Activated CD8-positive, alpha-beta memory T cell treated with anti-CD3 and anti-CD28 coated beads for 36 hours (primary cell): ENCODE data around the gene PEAK1. TPM values are rescaled to one million over a fixed set of nuclear protein-coding genes. Genes with fewer than 3 reads are reported as not detected.

Experiments
- CTCF ChIA-PET: fragments of 350-600 bp; sonication (Branson Sonifier 250); formaldehyde crosslinking; loops from one replicate; lab custom pipeline; 2021; ENCODE audit warnings: antibody characterized with exemption; lab: Charles Lee
- POLR2A ChIA-PET: fragments of 350-600 bp; sonication (Branson Sonifier 250); formaldehyde crosslinking; loops from one replicate; lab custom pipeline; 2021; ENCODE audit warnings: antibody characterized with exemption; lab: Charles Lee
- total RNA-seq, 2 experiments: library from RNA; stranded (reverse); gene quantifications; one replicate each; pipeline ENCODE4 v1.2.3, GENCODE V29; 2021

PEAK1 gene
- total RNA-seq, 2 experiments from 2014 or later: 27.8 to 30.5 TPM

DNA sequence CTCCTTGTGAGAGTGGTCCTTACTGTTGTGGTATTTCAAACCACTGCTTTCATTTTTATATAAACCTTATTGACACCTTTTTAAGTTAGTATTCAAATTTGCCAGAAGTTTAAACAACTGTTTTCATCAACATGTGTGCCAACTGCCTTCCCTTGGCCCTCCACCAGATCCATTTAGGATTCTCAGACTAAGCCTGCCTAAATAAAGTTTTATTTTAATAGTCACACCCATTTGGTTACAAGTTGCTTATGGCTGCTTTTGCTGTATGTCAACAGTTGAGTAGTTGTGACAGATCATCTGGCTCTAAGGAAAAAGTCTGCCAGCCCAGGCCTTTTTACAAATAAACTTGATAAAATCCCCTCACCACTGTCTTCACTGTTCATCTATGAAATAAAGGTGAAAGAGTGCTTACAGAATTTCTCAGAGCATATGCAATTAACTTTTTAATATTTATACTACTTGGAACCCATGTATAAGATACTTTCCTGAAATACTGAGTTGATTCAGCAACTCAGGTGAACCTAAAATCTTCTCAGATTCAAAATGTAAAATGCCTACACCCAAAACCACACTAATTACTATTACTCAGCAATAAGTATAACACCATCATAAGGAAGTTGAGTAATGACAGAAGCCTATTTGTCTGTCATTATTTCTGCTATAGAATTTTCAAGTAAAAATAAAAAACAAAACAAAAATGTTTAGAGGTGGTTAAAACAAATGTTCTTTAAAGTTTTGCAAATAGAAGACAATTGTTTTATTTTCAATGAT is 35.1 kb downstream of the PEAK1 start:
- CTCF ChIA-PET: no interaction called here
- POLR2A ChIA-PET: no interaction called here

DNA sequence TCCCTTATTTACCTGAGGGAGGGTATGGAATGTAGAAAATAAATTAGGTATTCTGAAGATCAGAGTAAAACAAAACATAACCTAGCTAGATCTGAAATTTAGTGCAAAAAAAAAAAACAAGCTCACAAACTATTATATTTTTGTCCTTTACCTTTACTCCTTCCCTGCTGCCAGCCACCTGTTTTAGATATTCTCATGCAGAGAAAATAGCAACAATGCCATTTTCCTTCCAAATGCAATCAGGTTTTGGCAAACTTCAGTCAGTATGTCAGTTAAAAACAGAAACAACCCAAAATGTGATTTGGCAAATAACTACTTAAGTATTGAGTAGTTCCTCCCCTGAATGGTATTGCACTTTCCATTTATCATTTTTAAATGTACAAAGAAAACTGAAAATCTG is 35.8 kb downstream of the PEAK1 start:
- ChIA-PET CTCF (interaction anchor here (1.3 kb wide), 1 partner anchor 205 kb away, joined by 3 read pairs; no protein-coding TSS in a partner anchor), POLR2A (no interaction called here)

DNA sequence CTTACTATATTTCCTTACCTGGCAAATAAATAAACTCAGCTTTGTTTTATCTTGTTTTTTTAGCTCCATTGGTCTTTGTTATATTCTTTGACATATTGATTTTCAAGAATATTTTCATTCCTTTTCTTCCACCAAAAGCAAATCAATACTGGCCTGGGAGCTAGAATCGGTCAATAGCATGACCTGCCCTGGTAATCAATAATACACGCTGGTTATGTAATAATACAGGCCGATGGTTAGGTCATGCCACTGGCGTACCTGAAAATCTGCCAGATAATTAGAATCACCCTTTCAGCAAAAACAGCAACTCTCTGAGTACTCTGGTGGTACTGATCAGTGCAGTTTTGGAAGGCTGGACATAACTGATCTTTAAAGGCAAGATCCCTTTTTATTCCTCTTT is 39.9 kb downstream of the PEAK1 start:
- CTCF ChIA-PET: no interaction called here
- POLR2A ChIA-PET: no interaction called here

DNA sequence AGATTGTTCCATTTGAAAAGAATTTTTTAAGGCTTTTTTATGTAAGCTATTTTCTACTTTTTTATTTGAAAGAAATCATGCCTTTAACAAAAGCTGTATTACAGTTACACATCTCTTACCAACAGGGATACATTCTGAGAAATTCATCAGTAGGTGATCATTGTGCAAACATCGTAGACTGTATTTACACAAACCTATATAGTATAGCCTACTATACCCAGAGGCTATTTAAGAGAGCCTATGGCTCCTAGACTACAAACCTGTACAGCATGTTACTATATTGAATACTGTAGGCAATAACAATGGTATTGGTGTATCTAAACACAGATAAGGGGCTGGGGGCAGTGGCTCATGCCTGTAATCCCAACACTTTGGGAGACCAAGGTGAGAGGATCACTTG is 43.1 kb downstream of the PEAK1 start:
- ChIA-PET CTCF (no interaction called here), POLR2A (no interaction called here)

DNA sequence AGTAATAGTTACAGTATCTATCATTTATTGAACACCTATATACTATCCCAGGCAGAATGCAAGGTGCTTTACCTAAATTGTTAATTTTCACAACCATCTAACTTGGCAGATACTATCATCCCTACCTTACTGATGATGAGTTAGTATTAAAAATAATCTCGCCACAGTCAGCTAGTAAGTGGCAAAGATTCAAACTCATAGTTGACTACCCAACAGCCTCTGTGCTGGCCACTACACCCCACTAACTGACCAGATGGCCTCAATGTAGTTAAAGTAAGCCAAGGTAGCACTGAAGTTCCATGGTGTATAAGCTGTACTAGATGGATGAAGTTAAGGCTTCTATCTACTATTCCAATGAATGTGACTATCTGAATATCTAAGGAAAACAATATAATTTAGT is 44.8 kb downstream of the PEAK1 start:
- CTCF ChIA-PET: interaction anchor here (0.6 kb wide), 1 partner anchor 169 kb away, joined by 3 read pairs; no protein-coding TSS in a partner anchor
- POLR2A ChIA-PET: no interaction called here

DNA sequence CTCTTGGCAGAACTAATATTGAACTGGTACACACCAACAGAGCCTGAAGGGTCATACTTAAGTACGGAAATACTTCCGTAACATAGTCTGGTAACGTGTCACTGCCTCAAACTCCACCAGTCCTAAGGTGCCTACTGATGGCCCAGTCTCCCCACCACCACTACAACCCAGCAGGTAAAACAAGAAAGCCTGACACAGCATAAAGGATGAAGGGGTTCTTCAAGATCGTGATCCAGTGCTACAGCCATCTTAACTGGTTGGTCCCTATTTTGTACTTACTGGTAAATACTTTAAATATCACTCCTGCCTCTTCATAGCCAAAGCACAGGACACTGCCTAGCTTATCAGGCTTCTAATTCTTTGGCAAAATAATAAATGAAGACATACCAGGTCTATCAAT is 46.5 kb downstream of the PEAK1 start:
- ChIA-PET POLR2A (no interaction called here), CTCF (interaction anchor here (1.4 kb wide), 1 partner anchor 170 kb away, joined by 3 read pairs; no protein-coding TSS in a partner anchor)

DNA sequence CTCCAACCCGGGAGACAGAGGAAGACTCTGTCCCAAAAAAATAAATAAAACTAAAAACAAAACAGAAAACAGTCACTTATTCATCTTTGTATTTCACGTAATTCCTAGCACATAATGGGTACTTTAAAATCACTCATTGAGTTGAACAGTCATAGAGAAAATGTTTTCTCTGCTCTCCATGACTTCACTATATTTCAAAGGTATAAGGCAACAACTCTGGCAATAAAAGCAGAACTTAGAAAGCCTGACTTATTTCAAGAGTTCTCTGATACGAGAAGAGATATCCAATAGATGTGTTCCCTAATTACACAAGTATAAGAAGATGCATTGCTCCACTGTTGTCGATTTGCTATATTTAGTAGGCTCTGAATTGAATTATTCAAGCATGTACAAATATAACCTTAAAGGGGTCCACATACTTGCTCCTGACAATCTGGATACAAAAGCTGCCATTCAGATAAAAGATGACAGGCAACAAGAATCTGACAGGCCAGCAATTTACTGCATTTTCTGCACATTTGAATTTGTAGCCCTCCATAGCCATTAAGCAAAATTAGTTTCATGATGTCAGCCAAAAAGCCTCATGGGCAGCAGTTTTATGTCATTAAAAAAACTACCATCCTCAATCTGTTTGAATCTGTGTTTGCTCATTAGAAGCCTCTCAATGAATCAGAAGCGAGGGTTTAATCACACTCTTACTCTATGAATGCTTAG is 47.9 kb downstream of the PEAK1 start:
- POLR2A ChIA-PET: no interaction called here
- CTCF ChIA-PET: no interaction called here

DNA sequence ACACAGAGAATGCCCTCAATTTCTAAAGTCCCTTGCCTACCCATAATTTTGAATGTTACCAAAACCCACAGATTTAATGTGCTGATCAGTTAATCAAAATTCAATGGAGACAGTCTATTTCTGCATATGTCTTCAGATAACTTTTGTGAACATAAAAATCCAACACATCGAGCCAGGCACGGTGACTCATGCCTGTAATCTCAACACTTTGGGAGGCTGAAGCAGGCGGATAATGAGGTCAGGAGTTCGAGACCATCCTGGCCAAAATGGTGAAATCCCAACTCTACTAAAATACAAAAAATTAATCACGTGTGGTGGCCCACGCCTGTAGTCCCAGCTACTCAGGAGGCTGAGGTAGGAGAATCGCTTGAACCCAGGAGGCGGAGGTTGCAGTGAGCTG is 49.3 kb downstream of the PEAK1 start:
- ChIA-PET POLR2A (no interaction called here), CTCF (no interaction called here)

DNA sequence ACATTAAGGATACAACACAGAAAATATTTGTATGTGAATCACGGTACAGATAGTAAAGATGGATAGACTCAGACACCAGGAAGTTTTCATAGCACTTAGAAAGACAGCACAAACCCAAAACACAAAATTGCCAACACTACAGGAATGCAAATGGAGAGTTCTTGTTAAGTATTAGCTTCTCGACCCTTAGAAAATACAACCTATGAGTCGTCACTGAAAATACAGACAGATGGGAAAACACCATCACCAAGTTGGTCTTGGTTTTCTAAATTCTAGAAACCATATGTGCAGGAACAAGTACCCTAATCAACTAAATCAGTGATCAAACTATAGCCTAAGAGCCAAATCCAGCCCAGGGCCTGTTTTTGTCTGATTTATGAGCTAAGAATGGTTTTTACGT is 50.7 kb downstream of the PEAK1 start:
- CTCF ChIA-PET: no interaction called here
- POLR2A ChIA-PET: no interaction called here

DNA sequence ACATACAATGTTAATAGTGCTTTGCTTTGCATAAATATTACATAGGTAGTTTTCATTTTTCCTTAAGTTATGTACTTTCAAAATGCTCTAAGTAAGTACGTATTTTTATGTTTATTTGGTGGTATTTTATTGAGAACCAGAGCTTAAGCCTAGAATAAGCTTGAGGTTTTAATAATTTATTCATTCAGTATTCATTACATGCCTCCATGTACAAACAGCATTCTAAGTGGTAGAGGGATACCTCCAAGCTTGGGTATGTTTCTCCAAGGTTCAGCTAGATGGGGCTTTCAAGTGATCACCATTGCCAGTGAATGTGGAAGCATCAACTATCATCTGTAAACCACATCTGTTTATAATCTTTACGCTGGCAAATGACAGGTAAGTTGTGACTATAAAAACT is 52.3 kb downstream of the PEAK1 start:
- CTCF ChIA-PET: no interaction called here
- POLR2A ChIA-PET: no interaction called here

DNA sequence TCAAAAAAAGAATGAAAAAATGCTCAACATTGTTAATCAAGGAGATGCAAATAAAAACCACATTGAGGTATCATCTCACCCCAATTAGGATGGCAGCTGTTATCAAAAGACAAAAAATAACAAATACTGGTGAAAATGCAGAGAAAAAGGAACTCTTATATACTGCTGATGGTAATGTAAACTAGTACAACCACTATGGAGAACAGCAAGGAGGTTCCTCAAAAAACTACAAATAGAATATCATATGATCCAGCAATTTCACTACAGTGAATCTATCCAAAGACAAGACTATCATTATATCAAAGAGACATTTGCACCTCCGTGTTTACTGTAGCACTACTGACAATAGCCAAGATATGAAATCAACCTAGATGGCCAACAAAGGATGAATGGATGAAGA is 58.4 kb downstream of the PEAK1 start:
- POLR2A ChIA-PET: no interaction called here
- CTCF ChIA-PET: no interaction called here

DNA sequence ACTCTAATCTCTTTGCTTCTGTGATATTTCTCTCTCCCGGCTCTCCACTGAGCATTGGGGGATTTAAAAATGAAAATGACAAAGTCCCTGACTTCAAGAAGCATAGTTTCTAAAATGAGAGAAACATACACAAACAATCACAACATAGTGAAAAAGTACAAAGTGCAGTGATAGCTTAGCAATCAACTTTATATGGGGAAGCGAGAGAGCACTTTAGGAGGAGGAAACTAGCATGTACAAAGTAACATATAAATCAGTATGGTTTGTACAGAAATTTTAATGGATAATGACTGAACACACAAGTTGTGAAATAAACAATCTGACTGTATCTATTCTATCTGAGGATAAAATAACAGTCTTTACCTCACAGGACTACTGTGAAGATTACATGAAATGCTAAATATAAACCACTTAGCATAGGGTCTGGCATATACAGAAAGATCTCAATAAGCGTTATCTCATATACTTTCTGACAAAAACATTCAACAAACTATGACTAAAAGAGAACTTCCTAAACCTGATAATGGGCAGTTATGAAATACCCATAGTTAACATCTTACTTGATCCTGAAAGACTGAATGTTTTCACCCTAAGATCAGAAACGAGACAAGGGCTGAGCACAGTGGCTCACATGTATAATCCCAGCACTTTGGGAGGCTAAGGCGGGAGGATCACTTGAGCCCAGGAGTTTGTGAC is 61.2 kb downstream of the PEAK1 start:
- ChIA-PET POLR2A (no interaction called here), CTCF (interaction anchor here (0.7 kb wide), 2 partner anchors 85 to 131 kb away, joined by 3 read pairs; no protein-coding TSS in a partner anchor)

DNA sequence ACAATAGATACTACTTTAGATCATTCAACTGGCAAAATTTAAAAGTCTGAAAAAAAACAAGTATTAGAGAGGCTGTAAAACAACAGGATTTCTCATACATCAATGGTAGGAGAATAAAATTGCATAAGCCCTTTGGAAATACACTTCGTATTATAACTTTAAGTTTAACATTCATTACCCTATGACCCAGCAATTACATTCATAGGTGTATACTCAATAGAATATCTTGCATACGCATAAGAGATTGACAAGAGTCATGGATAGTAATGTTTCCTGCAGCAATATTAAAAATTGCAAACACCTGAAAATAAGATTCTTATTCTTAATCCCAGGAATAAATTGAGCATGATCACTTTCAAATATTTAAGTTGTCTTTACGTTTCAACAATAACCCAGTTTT is 63.6 kb downstream of the PEAK1 start:
- POLR2A ChIA-PET: no interaction called here
- CTCF ChIA-PET: no interaction called here

DNA sequence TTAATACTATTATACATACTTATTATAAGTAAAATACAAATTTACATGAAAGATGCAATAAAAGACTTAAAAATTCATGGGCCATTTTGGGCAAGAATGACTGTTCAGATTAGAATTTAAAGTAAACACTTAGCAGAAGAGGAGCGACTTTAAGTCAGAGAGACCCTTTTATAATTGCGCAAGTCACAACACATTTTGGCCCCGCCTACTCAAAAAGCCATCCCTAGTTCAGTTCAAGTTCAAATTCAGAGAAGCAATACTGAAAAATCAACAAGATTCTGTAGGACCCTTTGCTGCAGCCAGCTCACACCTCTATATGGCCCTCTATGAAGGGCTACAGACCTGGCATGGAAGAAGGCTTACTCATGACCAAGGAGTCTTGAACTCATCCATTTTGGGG is 64.6 kb downstream of the PEAK1 start:
- ChIA-PET CTCF (no interaction called here), POLR2A (no interaction called here)

DNA sequence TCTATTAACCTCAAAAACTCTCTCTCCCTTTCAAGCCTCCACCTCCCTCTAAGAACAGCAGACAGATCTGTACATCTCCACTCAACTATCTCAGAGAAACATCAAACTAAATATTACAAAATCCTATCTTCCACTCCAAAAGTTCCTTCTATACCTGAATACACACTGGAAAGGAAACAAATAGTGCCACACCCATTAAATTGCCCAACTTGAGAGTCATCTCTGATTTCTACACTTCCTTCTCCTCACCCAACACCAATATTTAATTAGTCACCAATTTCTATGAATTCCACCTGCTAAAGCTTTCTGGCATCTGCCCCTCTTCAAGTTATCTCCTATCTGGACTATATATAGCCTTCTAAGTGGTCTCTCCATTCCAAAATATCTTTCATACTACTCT is 65.8 kb downstream of the PEAK1 start:
- ChIA-PET CTCF (no interaction called here), POLR2A (no interaction called here)

DNA sequence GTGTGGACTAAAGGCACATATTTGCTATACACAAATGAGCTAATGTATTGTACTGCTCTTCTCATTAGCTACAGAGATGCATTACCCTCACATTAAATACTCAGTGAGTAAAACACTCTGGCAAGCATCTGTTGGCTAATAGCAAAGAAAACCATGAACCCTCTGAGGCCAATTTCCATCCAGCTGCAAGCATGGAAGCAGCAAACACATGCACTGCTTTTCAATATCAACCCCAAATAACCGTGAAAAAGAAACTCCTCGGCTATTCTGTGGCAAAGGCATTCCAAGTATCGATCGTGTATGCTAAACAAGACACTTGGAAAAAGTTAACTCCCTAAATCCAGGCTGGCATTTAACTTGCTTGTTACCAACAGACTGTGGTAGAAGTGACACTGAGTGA is 67.0 kb downstream of the PEAK1 start:
- CTCF ChIA-PET: no interaction called here
- POLR2A ChIA-PET: no interaction called here

DNA sequence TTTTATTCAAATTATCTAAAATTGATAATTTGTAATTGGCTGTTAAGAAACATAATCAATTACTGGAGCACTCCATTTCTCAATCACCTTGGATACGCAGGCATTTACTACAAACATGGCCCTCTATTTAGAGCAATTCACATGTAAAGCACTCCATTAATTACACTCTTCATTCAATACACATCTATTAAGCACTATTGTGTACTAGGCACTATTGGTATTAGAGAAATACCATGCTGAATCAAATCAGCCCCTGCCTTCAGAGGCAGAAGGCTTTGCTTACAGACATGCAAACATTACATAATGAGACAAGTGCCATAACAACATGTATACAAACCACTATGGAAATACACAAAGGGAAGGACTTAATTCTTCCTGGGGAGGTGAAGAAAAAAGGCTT is 69.1 kb downstream of the PEAK1 start:
- POLR2A ChIA-PET: no interaction called here
- CTCF ChIA-PET: no interaction called here

DNA sequence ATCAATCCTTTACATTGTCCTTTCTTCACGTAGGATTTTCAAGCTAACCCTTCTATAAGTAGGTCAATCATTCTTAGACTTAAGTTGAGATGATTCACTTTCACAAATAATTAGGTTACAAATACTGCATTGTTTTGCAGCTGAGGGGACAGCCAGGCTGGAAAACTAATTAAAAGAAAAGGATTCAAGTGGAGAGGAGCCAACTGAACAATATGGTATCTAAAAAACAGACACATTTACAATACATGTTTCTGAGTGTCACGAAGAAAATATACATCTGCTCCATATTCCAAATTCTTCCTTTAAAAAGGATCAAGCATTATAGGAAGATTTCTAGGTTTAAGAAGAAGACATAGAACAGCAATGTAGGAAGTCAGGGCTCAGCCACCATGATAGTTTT is 70.2 kb downstream of the PEAK1 start:
- POLR2A ChIA-PET: no interaction called here

DNA sequence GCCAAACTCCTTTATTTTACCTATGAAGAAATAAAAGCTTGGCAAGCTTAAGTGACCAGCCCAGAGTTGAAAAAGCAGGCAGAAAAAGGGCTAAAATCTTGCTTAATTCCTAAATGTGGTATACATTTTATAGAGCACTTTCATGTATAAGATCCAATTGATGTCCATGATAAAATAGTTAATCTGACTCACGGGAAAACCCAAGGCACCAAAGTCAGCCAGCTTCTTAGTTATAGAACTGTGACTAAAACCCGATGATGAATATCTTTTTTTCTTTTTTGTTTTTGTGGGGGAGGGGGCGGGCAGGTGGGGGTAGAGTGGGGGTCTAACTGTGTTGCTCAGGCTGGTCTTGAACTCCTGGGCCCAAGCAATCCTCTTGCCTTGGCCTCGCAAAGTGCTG is 71.4 kb downstream of the PEAK1 start:
- POLR2A ChIA-PET: no interaction called here

More for the DNA sequence above, 70.2 kb downstream of the PEAK1 start:
- CTCF ChIA-PET: interaction anchor here (0.6 kb wide), 1 partner anchor 107 kb away, joined by 4 read pairs; no protein-coding TSS in a partner anchor

DNA sequence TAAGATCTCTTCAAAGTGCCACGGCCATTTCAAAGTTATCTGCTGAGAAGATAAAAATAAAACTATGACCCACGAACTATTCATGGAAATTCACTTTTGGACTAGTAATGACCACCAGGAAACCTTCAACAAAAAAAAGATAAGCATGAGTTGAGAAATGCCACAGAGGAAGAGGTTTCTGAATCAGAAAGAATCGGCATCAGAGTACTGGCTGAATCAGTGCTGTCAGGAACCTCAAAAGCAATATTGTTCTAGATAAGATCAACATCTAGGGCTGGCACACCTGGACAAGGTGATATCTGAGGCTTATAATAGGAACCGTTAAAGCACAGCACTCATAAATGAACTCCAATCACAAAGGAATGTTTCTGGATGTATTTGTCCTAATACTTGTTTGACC is 72.7 kb downstream of the PEAK1 start:
- CTCF ChIA-PET: no interaction called here

More for the DNA sequence above, 71.4 kb downstream of the PEAK1 start:
- CTCF ChIA-PET: interaction anchor here (0.9 kb wide), 1 partner anchor 195 kb away, joined by 3 read pairs; no protein-coding TSS in a partner anchor

More for the DNA sequence above, 72.7 kb downstream of the PEAK1 start:
- POLR2A ChIA-PET: no interaction called here
